Lower leg skin (tissue), 3 donors: ENCODE results near the gene RAB11FIP3.

Experiments used
- CTCF ChIP-seq, 3 donors: fragments of 450-650 bp; IDR thresholded peaks; one replicate each; pipeline ENCODE4 v1.5.1; 2016; ENCODE audit warnings: antibody characterized with exemption in 3 of 3, mild to moderate bottlenecking in 3 of 3, moderate library complexity in 2 of 3
- POLR2A ChIP-seq, 2 donors: fragments of 450-650 bp; IDR thresholded peaks; one replicate each; pipeline ENCODE4 v1.6.1; 2016 to 2017; ENCODE audit warnings: antibody characterized with exemption in 2 of 2, mild to moderate bottlenecking in 1 of 2, moderate library complexity in 1 of 2

DNA sequence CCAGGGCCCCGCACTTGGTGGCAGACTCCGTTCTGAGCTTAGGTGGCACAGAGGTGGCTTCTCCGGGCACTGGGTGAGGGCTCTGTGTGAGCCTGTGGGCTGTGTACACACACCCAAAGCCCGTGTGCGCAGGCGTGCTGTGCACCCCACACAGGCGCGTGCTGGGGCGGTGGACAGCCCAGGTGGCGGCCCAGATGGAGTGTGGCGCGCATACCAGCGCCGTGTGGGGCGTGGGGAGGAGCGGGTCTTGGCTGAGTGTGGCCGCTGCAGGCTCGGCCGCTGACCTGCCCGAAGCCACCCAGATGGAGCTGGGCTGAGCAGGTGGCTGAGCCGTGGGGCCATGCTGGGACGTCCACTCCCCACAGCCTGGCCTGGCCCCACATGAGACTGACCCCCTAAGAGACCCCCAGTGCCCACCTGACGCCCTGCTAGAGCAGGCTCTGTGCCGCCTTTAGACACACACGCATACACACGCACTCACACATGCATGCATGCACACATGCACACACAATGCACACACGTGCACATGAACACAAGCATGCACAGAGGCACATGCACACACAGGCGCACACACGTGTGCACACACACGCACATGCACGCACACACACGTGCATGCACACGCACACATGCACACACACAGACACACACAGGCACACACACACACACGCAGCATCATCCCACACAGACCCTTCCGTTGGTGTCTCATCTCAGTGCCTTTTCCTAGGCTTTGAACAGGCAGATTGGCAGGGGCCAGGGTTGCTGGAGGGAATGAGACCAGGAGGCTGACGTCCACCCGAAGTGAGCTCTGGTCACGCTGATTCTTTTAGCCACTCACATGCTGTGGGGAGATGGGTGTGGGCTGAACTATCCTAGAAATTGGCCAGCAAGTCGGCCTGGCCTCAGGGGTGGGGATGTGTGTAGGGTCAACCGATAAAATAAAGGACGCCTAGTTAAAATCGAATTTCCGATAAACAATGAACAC lies 136.8 kb downstream of the RAB11FIP3 start:
- TF ChIP-seq CTCF (IDR thresholded peaks at IDR 0.05) = no peak
- TF ChIP-seq POLR2A (IDR thresholded peaks at IDR 0.05) = no peak
